ENCODE data around the gene DAP. TPM values are rescaled to one million over a fixed set of nuclear protein-coding genes. Genes with fewer than 3 reads are reported as not detected.
"Not testable (repeated sequence)": the region's sequence is repeated elsewhere in the genome, so short reads cannot be mapped to it uniquely, and the experiment has no call there.

The DAP gene
- total RNA-seq, 6 donors from 2014 or later = 38.8 to 101 (median 77.6) TPM

DNA sequence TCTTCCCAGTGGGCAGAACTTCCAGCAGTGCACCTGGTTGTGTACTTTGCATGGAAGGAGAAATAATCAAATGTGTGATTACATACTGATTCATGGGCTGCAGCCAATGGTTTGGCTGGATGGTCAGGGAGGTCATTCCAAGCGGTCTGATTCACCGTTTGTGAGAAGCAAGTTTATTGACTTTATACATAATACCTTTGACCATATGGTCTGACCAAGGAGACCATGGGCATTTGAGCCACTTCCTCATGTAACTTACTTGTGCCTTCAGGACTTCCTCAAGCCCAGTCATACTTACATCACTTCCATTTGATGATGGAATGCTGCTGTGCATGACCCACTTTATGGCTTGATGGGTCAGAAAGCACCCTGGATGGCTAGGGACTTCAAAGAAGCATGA lies 41.1 kb downstream of the DAP start:
- Histone ChIP-seq H3K27ac (no peak overlapping the region), H3K4me3 (no peak overlapping the region), H3K4me1 (peaks cover 0 to 4% (median 2%) of the 10 kb centered on the region in 4 donors), H3K9me3 (no peaks in the 10 kb centered on the region), H3K36me3 (peaks cover 0 to 9% (median 2%) of the 10 kb centered on the region in 4 donors), H3K27me3 (no peaks in the 10 kb centered on the region)
- no peak for DNase-seq
- WGBS, 2 donors = 83 to 88% methylated on average over 2 of the region's 2 CpGs
- ATAC-seq (ENCODE audit: low FRiP score in 2 of 2) = no peak
- TF ChIP-seq POLR2AphosphoS5 (IDR thresholded peaks at IDR 0.05) (no peak), EP300 (IDR thresholded peaks at IDR 0.05) (no peak), POLR2A (IDR thresholded peaks at IDR 0.05) (no peak)
- TF ChIP-seq, protein P1, sequence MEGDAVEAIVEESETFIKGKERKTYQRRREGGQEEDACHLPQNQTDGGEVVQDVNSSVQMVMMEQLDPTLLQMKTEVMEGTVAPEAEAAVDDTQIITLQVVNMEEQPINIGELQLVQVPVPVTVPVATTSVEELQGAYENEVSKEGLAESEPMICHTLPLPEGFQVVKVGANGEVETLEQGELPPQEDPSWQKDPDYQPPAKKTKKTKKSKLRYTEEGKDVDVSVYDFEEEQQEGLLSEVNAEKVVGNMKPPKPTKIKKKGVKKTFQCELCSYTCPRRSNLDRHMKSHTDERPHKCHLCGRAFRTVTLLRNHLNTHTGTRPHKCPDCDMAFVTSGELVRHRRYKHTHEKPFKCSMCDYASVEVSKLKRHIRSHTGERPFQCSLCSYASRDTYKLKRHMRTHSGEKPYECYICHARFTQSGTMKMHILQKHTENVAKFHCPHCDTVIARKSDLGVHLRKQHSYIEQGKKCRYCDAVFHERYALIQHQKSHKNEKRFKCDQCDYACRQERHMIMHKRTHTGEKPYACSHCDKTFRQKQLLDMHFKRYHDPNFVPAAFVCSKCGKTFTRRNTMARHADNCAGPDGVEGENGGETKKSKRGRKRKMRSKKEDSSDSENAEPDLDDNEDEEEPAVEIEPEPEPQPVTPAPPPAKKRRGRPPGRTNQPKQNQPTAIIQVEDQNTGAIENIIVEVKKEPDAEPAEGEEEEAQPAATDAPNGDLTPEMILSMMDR (IDR thresholded peaks at IDR 0.05) = no peak

DNA sequence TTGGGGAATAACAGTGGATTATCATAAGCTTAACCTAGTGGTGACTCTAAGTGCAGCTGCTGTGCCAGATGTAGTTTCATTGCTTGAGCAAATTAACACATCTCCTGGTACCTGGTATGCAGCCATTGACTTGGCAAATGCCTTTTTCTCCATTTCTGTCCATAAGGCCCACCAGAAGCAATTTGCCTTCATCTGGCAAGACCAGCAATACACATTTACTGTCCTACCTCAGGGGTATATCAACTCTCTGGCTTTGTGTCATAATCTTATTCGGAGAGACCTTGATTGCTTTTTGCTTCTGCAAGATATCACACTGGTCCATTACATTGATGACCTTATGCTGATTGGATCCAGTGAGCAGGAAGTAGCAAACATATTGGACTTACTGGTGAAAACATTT lies 42.4 kb downstream of the DAP start:
- not testable (repeated sequence) for H3K4me3 ChIP-seq; ATAC-seq (ENCODE audit: low FRiP score in 2 of 2); H3K9me3 ChIP-seq; H3K27ac ChIP-seq; DNase-seq; H3K27me3 ChIP-seq; H3K4me1 ChIP-seq; H3K36me3 ChIP-seq
- WGBS, 2 donors = 95 to 100% methylated on average over 1 of the region's 1 CpG

- H3K27me3 ChIP-seq; DNase-seq; H3K4me1 ChIP-seq; H3K27ac ChIP-seq; H3K4me3 ChIP-seq; H3K9me3 ChIP-seq; ATAC-seq (ENCODE audit: low FRiP score in 2 of 2): not testable (repeated sequence)
- H3K36me3 ChIP-seq = peaks cover 0 to 14% (median 3%) of the 10 kb centered on the region in 4 donors
- 100% methylated on average over 3 of the region's 3 CpGs for WGBS, 2 donors
Observed at GRCh38 chr5:10716825-10717224, 44.2 kb downstream of the DAP start.

GRCh38 chr5:10715605-10716290 lies 45.3 kb downstream of the DAP start:
- DNase-seq (no peak), ATAC-seq (ENCODE audit: low FRiP score in 2 of 2) (no peak)
- Histone ChIP-seq H3K36me3 (peaks cover 0 to 6% (median 3%) of the 10 kb centered on the region in 4 donors), H3K27ac (no peak overlapping the region), H3K27me3 (no peaks in the 10 kb centered on the region), H3K9me3 (no peaks in the 10 kb centered on the region), H3K4me1 (no peaks in the 10 kb centered on the region), H3K4me3 (no peak overlapping the region)
- TF ChIP-seq POLR2AphosphoS5 (IDR thresholded peaks at IDR 0.05) (no peak), EP300 (IDR thresholded peaks at IDR 0.05) (no peak), POLR2A (IDR thresholded peaks at IDR 0.05) (no peak)
- TF ChIP-seq, protein P1 (IDR thresholded peaks at IDR 0.05) = no peak
- WGBS, 2 donors = 75 to 85% methylated on average over 9 of the region's 9 CpGs

GRCh38 chr5:10712574-10713366 lies 48.3 kb downstream of the DAP start:
- 93 to 96% methylated on average over 8 of the region's 8 CpGs for WGBS, 2 donors
- no peaks in the 10 kb centered on the region for H3K27me3 ChIP-seq
- DNase-seq (no peak), ATAC-seq (ENCODE audit: low FRiP score in 2 of 2) (no peak)
- TF ChIP-seq, protein P1 (IDR thresholded peaks at IDR 0.05) = no peak
- TF ChIP-seq POLR2A (IDR thresholded peaks at IDR 0.05) = no peak
- no peak for TF ChIP-seq EP300 (IDR thresholded peaks at IDR 0.05)
- TF ChIP-seq POLR2AphosphoS5 (IDR thresholded peaks at IDR 0.05) = no peak
- no peak overlapping the region for H3K27ac ChIP-seq
- peaks cover 0 to 8% (median 3%) of the 10 kb centered on the region in 4 donors for H3K36me3 ChIP-seq
- H3K4me1 ChIP-seq = no peaks in the 10 kb centered on the region
- no peaks in the 10 kb centered on the region for H3K9me3 ChIP-seq
- no peak overlapping the region for H3K4me3 ChIP-seq
